HCT116 (cell line): ENCODE measurements around the gene PKHD1. TPM values are rescaled to one million over a fixed set of nuclear protein-coding genes. Genes with fewer than 3 reads are reported as not detected.

ENCODE experiments used
- ATAC-seq: fragments of 200-7000 bp; cut with Tn5 transposase; 2 replicates; pipeline ENCODE4 v1.9.1; 2020; ENCODE audit warnings: mild to moderate bottlenecking, moderate library complexity
- BruUV-seq: library from RNA; stranded (reverse); fragments of 400-500 nt; replicated peaks from 2 replicates; lab custom pipeline; 2021; lab: Mats Ljungman, UMichigan
- CTCF ChIA-PET: fragments of 300-600 bp; sonication (Branson Sonifier 250); formaldehyde crosslinking; loops from one replicate; lab custom pipeline; 2021; ENCODE audit warnings: antibody characterized with exemption; lab: Charles Lee
- POLR2A ChIA-PET: fragments of 300-600, 350-600 bp; sonication (Branson Sonifier 250); formaldehyde crosslinking; loops from one replicate; lab custom pipeline; 2021; ENCODE audit warnings: antibody characterized with exemption; lab: Charles Lee
- RAD21 ChIA-PET, 2 experiments: fragments of 300-600 bp; sonication (Branson Sonifier 250); formaldehyde crosslinking; loops; one replicate each; lab custom pipeline; 2023; ENCODE audit warnings: low total read pairs in 2 of 2; ENCODE audit not compliant: uncharacterized antibody in 2 of 2, unreplicated experiment in 2 of 2, low non-redundant PET in 1 of 2; lab: Charles Lee
- DNase-seq: peaks from one replicate; pipeline ENCODE4 v3.0.0-alpha.2; 2010; ENCODE audit warnings: low read depth, low spot score
- H2AFZ ChIP-seq: fragments of 200-600 bp; shearing (Covaris generic), sonication (generic); 2 replicates; pipeline ENCODE4 v1.6.1; 2017; ENCODE audit warnings: low read depth, mixed run types, mixed read lengths, antibody characterized with exemption, low read length; ENCODE audit not compliant: poor library complexity, severe bottlenecking
- H3K27ac ChIP-seq: 2 replicates; pipeline ENCODE4 v1.5.1; 2012; ENCODE audit warnings: low read depth, low read length
- H3K27me3 ChIP-seq: fragments of 200-600 bp; sonication (generic); 2 replicates; pipeline ENCODE4 v1.6.1; 2016; ENCODE audit warnings: mixed run types, low read length, mixed read lengths; ENCODE audit not compliant: insufficient read depth
- H3K36me3 ChIP-seq, 2 experiments: fragments of 200-500 bp in 1 of 2; fragments of 200-600 bp in 1 of 2; sonication (Bioruptor generic) in 1 of 2; sonication (generic) in 1 of 2; 2 replicates each; pipeline versions ENCODE4 v1.5.1 to v1.6.1; 2014 to 2016; ENCODE audit warnings: low read length in 2 of 2, inconsistent platforms in 1 of 2, mixed read lengths in 1 of 2, mixed run types in 1 of 2; ENCODE audit not compliant: insufficient read depth in 2 of 2, control insufficient read depth in 1 of 2
- H3K4me1 ChIP-seq, 2 experiments: fragments of 200-600 bp in 1 of 2; sonication (generic) in 1 of 2; 2 replicates each; pipeline versions ENCODE4 v1.5.1 to v1.6.1; 2012 to 2017; ENCODE audit warnings: low read length in 2 of 2, inconsistent platforms in 1 of 2, mild to moderate bottlenecking in 1 of 2, mixed read lengths in 1 of 2, mixed run types in 1 of 2, moderate library complexity in 1 of 2; ENCODE audit not compliant: insufficient read depth in 2 of 2, control insufficient read depth in 1 of 2
- H3K4me2 ChIP-seq: fragments of 200-600 bp; sonication (generic); 2 replicates; pipeline ENCODE4 v1.6.1; 2017; ENCODE audit warnings: mixed run types, low read length, mixed read lengths
- H3K4me3 ChIP-seq, 2 experiments: fragments of 200-600 bp in 1 of 2; sonication (generic) in 1 of 2; replicated peaks in 1 of 2; 2 replicates each; pipeline ENCODE4 v1.5.1; 2011 to 2016; ENCODE audit warnings: low read length in 2 of 2, control low read depth in 1 of 2, low read depth in 1 of 2, mild to moderate bottlenecking in 1 of 2, mixed read lengths in 1 of 2, mixed run types in 1 of 2
- H3K79me2 ChIP-seq: fragments of 200-600 bp; sonication (generic); 2 replicates; pipeline ENCODE4 v1.6.1; 2017; ENCODE audit warnings: mild to moderate bottlenecking, mixed run types, low read length, moderate library complexity, mixed read lengths; ENCODE audit not compliant: insufficient read depth
- H3K9ac ChIP-seq: fragments of 200-600 bp; sonication (generic); 2 replicates; pipeline ENCODE4 v1.6.1; 2016; ENCODE audit warnings: low read length, mixed read lengths
- H3K9me2 ChIP-seq: fragments of 200-600 bp; sonication (generic), shearing (Covaris generic); 2 replicates; pipeline ENCODE4 v1.6.1; 2017; ENCODE audit warnings: mixed run types, mild to moderate bottlenecking, moderate library complexity; ENCODE audit not compliant: insufficient read depth
- H3K9me3 ChIP-seq, 2 experiments: fragments of 200-500 bp in 1 of 2; fragments of 200-600 bp in 1 of 2; sonication (Bioruptor generic) in 1 of 2; sonication (generic) in 1 of 2; 2 replicates each; pipeline ENCODE4 v1.6.1; 2014 to 2017; ENCODE audit warnings: low read length in 2 of 2, mixed read lengths in 2 of 2, inconsistent platforms in 1 of 2, low read depth in 1 of 2, mild to moderate bottlenecking in 1 of 2, mixed run types in 1 of 2, moderate library complexity in 1 of 2; ENCODE audit not compliant: control insufficient read depth in 1 of 2, insufficient read depth in 1 of 2
- H4K20me1 ChIP-seq: fragments of 200-600 bp; sonication (generic), shearing (Covaris generic); 2 replicates; pipeline ENCODE4 v1.6.1; 2017; ENCODE audit warnings: mixed run types, mild to moderate bottlenecking, moderate library complexity; ENCODE audit not compliant: insufficient read depth
- CEBPB ChIP-seq: IDR thresholded peaks from 2 replicates; pipeline ENCODE4 v1.6.1; 2012; ENCODE audit warnings: low read depth
- CTCF ChIP-seq, 3 experiments: fragments of 200-600 bp in 1 of 3; sonication (generic) in 1 of 3; IDR thresholded peaks in 2 of 3; conservative IDR thresholded peaks in 1 of 3; 2 replicates each; pipeline ENCODE4 v1.5.1; 2012 to 2017; ENCODE audit warnings: low read depth in 2 of 3, low read length in 2 of 3, antibody characterized with exemption in 1 of 3, borderline replicate concordance in 1 of 3, control low read depth in 1 of 3, mild to moderate bottlenecking in 1 of 3, mixed read lengths in 1 of 3, mixed run types in 1 of 3, moderate library complexity in 1 of 3; ENCODE audit not compliant: insufficient read depth in 1 of 3
- EGR1 ChIP-seq: IDR thresholded peaks from 2 replicates; pipeline ENCODE4 v1.6.1; 2012; ENCODE audit warnings: low read depth
- EZH2phosphoT487 ChIP-seq: fragments of 200-600 bp; IDR thresholded peaks from 2 replicates; pipeline ENCODE4 v1.6.1; 2018; ENCODE audit warnings: antibody characterized with exemption, borderline replicate concordance
- JUND ChIP-seq: IDR thresholded peaks from 2 replicates; pipeline ENCODE4 v1.6.1; 2012
- MAX ChIP-seq: IDR thresholded peaks from 2 replicates; pipeline ENCODE4 v1.6.1; 2012
- POLR2A ChIP-seq: IDR thresholded peaks from 2 replicates; pipeline ENCODE4 v1.7.0; 2011; ENCODE audit warnings: borderline replicate concordance; ENCODE audit not compliant: insufficient read depth, insufficient read length; ENCODE audit errors: extremely low read depth
- RAD21 ChIP-seq: IDR thresholded peaks from 2 replicates; pipeline ENCODE4 v1.6.1; 2012; ENCODE audit warnings: low read depth, mild to moderate bottlenecking
- SIN3A ChIP-seq: IDR thresholded peaks from 2 replicates; pipeline ENCODE4 v1.6.1; 2012; ENCODE audit warnings: low read depth
- SRF ChIP-seq: IDR thresholded peaks from 2 replicates; pipeline ENCODE4 v1.6.1; 2012; ENCODE audit warnings: low read depth
- YY1 ChIP-seq: IDR thresholded peaks from 2 replicates; pipeline ENCODE4 v1.6.1; 2011; ENCODE audit warnings: low read length, low read depth, moderate library complexity, mild to moderate bottlenecking; ENCODE audit not compliant: insufficient replicate concordance; ENCODE audit errors: extremely low read depth
- ZBTB33 ChIP-seq: IDR thresholded peaks from 2 replicates; pipeline ENCODE4 v1.6.1; 2011; ENCODE audit warnings: mild to moderate bottlenecking, low read length, moderate library complexity; ENCODE audit not compliant: insufficient replicate concordance; ENCODE audit errors: extremely low read depth
- ZFX ChIP-seq: fragments of 450-650 bp; IDR thresholded peaks from 2 replicates; pipeline ENCODE4 v1.6.1; 2017
- ZNF274 ChIP-seq: fragments of 200-500 bp; sonication (Bioruptor generic); IDR thresholded peaks from 2 replicates; pipeline ENCODE4 v1.6.1; 2014; ENCODE audit warnings: mild to moderate bottlenecking, low read depth, low read length, inconsistent platforms
- intact Hi-C: fragments of 100-400 bp; cut with micrococcal nuclease; formaldehyde crosslinking; loops from 2 replicates; pipeline ENCODE4 v1.10.0; 2022
- total RNA-seq: library from RNA; stranded (reverse); gene quantifications from one replicate; pipeline ENCODE4 v1.2.1, GENCODE V29; 2021; ENCODE audit not compliant: unreplicated experiment
- TF ChIP-seq, protein P1 (sequence below): IDR thresholded peaks from 2 replicates; pipeline ENCODE4 v1.6.1; 2012; ENCODE audit warnings: low read depth
- TF ChIP-seq, protein P2 (sequence below): IDR thresholded peaks from 2 replicates; pipeline ENCODE4 v1.6.1; 2012

PKHD1 gene
- total RNA-seq, 1 experiment from 2014 or later: not detected

DNA sequence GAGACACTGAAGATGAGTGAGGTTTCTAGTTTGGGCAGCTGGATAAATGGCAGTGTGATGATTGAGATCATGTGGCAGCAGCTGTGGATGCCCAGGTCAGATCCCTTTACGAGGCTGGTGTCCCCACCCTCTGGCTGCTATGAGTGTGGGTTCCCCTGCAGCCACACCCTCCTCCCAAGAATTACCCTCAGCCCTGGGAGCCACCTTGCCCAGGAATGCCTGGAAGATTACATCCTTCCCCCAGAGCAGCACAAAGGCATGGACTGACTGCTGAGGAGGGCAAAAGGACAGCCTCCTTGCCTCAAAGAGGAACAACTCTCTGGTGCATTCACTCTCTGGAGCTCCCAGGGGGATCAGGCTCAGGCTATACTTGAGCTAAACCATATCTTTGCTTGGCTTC, 15.0 kb upstream of the PKHD1 start:
- H3K9me2 ChIP-seq: no peaks in the 10 kb centered on the region
- no peaks in the 10 kb centered on the region for H4K20me1 ChIP-seq
- no peak overlapping the region for H3K27ac ChIP-seq
- ChIA-PET POLR2A (no interaction called here), RAD21 (no interaction called here), CTCF (no interaction called here)
- no peak overlapping the region for H3K4me3 ChIP-seq
- ATAC-seq (no peak), DNase-seq (no peak)
- no peaks in the 10 kb centered on the region for H3K9me3 ChIP-seq
- H3K27me3 ChIP-seq: peaks cover 52% of the 10 kb centered on the region
- TF ChIP-seq ZBTB33: no peak
- no peak for TF ChIP-seq ZNF274
- TF ChIP-seq EGR1: no peak
- TF ChIP-seq, protein P1, sequence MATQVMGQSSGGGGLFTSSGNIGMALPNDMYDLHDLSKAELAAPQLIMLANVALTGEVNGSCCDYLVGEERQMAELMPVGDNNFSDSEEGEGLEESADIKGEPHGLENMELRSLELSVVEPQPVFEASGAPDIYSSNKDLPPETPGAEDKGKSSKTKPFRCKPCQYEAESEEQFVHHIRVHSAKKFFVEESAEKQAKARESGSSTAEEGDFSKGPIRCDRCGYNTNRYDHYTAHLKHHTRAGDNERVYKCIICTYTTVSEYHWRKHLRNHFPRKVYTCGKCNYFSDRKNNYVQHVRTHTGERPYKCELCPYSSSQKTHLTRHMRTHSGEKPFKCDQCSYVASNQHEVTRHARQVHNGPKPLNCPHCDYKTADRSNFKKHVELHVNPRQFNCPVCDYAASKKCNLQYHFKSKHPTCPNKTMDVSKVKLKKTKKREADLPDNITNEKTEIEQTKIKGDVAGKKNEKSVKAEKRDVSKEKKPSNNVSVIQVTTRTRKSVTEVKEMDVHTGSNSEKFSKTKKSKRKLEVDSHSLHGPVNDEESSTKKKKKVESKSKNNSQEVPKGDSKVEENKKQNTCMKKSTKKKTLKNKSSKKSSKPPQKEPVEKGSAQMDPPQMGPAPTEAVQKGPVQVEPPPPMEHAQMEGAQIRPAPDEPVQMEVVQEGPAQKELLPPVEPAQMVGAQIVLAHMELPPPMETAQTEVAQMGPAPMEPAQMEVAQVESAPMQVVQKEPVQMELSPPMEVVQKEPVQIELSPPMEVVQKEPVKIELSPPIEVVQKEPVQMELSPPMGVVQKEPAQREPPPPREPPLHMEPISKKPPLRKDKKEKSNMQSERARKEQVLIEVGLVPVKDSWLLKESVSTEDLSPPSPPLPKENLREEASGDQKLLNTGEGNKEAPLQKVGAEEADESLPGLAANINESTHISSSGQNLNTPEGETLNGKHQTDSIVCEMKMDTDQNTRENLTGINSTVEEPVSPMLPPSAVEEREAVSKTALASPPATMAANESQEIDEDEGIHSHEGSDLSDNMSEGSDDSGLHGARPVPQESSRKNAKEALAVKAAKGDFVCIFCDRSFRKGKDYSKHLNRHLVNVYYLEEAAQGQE: no peak
- no peak for TF ChIP-seq POLR2A
- TF ChIP-seq RAD21: no peak
- TF ChIP-seq CTCF (IDR thresholded peaks at IDR 0.05 in 2 of 3, conservative IDR thresholded peaks at IDR 0.05 in 1 of 3; ENCODE audit: borderline replicate concordance in 1 of 3, insufficient read depth in 1 of 3, low read depth in 2 of 3, low read length in 2 of 3): no peak
- TF ChIP-seq, protein P2, sequence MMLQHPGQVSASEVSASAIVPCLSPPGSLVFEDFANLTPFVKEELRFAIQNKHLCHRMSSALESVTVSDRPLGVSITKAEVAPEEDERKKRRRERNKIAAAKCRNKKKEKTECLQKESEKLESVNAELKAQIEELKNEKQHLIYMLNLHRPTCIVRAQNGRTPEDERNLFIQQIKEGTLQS: no peak
- no peak for TF ChIP-seq SRF
- TF ChIP-seq JUND: no peak
- TF ChIP-seq EZH2phosphoT487: no peak
- no peak for TF ChIP-seq MAX
- TF ChIP-seq ZFX: no peak
- TF ChIP-seq SIN3A: no peak
- TF ChIP-seq CEBPB: no peak
- no peak for TF ChIP-seq YY1
- no peak overlapping the region for H3K4me2 ChIP-seq
- no peaks in the 10 kb centered on the region for H3K4me1 ChIP-seq
- H3K9ac ChIP-seq: no peak overlapping the region
- no TSS peak for BruUV-seq
- H3K36me3 ChIP-seq: no peaks in the 10 kb centered on the region
- H2AFZ ChIP-seq: no peak overlapping the region
- no peaks in the 10 kb centered on the region for H3K79me2 ChIP-seq
- intact Hi-C loops: no loop called here
